ENCODE measurements around the gene PPIL1.

DNA sequence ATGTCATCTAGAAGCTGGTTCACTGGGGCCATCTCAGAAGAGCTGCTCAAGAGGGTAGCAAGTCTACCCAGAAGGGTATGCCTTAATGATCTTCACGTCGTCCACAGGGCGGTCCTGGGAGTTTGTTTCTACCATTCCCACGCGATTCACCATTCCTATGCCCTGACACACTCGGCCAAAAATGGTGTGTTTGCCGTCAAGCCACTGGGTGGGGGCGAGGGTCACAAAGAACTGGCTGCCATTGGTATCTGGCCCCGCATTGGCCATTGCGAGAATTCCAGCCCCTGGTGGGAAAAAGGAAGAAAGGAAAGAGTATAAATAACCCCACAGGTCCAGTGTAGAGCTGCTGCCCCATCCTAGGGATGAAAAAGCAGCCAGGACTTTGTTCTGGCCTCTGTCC is 18.9 kb downstream of the PPIL1 start:
- TF ChIP-seq POLR2A (IDR thresholded peaks at IDR 0.05) = no peak
- TF ChIP-seq, protein P1, sequence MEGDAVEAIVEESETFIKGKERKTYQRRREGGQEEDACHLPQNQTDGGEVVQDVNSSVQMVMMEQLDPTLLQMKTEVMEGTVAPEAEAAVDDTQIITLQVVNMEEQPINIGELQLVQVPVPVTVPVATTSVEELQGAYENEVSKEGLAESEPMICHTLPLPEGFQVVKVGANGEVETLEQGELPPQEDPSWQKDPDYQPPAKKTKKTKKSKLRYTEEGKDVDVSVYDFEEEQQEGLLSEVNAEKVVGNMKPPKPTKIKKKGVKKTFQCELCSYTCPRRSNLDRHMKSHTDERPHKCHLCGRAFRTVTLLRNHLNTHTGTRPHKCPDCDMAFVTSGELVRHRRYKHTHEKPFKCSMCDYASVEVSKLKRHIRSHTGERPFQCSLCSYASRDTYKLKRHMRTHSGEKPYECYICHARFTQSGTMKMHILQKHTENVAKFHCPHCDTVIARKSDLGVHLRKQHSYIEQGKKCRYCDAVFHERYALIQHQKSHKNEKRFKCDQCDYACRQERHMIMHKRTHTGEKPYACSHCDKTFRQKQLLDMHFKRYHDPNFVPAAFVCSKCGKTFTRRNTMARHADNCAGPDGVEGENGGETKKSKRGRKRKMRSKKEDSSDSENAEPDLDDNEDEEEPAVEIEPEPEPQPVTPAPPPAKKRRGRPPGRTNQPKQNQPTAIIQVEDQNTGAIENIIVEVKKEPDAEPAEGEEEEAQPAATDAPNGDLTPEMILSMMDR (IDR thresholded peaks at IDR 0.05) = no peak
- TF ChIP-seq EP300 (IDR thresholded peaks at IDR 0.05) = no peak
